ENCODE data around the gene MPPE1. TPM values are rescaled to one million over a fixed set of nuclear protein-coding genes. Genes with fewer than 3 reads are reported as not detected.

MPPE1 gene
- total and polyA plus RNA-seq, 9 of the 15 experiments (the other 6 are each of a cell fraction or from before 2014, with no cell fraction given) = 10.7 to 19.5 (median 13.3) TPM

GRCh38 chr18:11851146-11851805 is 56.8 kb downstream of the MPPE1 start, which contains the start of gene CHMP1B (continued):
- TF ChIP-seq, protein P1, sequence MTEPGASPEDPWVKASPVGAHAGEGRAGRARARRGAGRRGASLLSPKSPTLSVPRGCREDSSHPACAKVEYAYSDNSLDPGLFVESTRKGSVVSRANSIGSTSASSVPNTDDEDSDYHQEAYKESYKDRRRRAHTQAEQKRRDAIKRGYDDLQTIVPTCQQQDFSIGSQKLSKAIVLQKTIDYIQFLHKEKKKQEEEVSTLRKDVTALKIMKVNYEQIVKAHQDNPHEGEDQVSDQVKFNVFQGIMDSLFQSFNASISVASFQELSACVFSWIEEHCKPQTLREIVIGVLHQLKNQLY (CRISPR knock-in tag; conservative IDR thresholded peaks at IDR 0.05) = 0 out of 4 replicates have a peak, but pooled peaks of 1 of the 2 experiments have one; percentile 53
- TF ChIP-seq CXXC5 (CRISPR knock-in tag; IDR thresholded peaks at IDR 0.05) (peak; percentile 95), ZC3H11A (IDR thresholded peaks at IDR 0.05; ENCODE audit: low read depth, low read length) (no peak), CTBP1 (IDR thresholded peaks at IDR 0.05; ENCODE audit: borderline replicate concordance) (no peak; the same call in 1 of the 2 replicates), CCNT2 (IDR thresholded peaks at IDR 0.05; ENCODE audit: borderline replicate concordance, extremely low read depth, insufficient read length, low read depth, low read length) (peak; percentile 64), ZNF124 (CRISPR knock-in tag; IDR thresholded peaks at IDR 0.05) (no peak), ZNF224 (CRISPR knock-in tag; IDR thresholded peaks at IDR 0.05) (no peak), TGIF2 (CRISPR knock-in tag; IDR thresholded peaks at IDR 0.05) (no peak), YY1 (IDR thresholded peaks at IDR 0.05; ENCODE audit: borderline replicate concordance in 1 of 3, control insufficient read depth in 1 of 3, extremely low read depth in 1 of 3, insufficient read depth in 3 of 3, insufficient read length in 1 of 3, insufficient replicate concordance in 2 of 3, low read depth in 1 of 3, low read length in 2 of 3) (peak in 2 of 3 experiments; percentile 77 to 88), ZNF639 (CRISPR knock-in tag; conservative IDR thresholded peaks at IDR 0.05 in 1 of 2, IDR thresholded peaks at IDR 0.05 in 1 of 2) (peak in 1 of 2 experiments; percentile 24; a peak in 1 of 4 replicates), STAT5A (IDR thresholded peaks at IDR 0.05; ENCODE audit: borderline replicate concordance, low read length) (no peak), ZNF766 (CRISPR knock-in tag; conservative IDR thresholded peaks at IDR 0.05) (0 out of 2 replicates have a peak, but pooled peaks have one; percentile 38), ZNF23 (CRISPR knock-in tag; IDR thresholded peaks at IDR 0.05) (no peak)
- TF ChIP-seq, protein P2, sequence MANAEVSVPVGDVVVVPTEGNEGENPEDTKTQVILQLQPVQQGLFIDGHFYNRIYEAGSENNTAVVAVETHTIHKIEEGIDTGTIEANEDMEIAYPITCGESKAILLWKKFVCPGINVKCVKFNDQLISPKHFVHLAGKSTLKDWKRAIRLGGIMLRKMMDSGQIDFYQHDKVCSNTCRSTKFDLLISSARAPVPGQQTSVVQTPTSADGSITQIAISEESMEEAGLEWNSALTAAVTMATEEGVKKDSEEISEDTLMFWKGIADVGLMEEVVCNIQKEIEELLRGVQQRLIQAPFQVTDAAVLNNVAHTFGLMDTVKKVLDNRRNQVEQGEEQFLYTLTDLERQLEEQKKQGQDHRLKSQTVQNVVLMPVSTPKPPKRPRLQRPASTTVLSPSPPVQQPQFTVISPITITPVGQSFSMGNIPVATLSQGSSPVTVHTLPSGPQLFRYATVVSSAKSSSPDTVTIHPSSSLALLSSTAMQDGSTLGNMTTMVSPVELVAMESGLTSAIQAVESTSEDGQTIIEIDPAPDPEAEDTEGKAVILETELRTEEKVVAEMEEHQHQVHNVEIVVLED (CRISPR knock-in tag; IDR thresholded peaks at IDR 0.05) = peak; percentile 98
- TF ChIP-seq, protein P3, sequence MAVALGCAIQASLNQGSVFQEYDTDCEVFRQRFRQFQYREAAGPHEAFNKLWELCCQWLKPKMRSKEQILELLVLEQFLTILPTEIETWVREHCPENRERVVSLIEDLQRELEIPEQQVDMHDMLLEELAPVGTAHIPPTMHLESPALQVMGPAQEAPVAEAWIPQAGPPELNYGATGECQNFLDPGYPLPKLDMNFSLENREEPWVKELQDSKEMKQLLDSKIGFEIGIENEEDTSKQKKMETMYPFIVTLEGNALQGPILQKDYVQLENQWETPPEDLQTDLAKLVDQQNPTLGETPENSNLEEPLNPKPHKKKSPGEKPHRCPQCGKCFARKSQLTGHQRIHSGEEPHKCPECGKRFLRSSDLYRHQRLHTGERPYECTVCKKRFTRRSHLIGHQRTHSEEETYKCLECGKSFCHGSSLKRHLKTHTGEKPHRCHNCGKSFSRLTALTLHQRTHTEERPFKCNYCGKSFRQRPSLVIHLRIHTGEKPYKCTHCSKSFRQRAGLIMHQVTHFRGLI (CRISPR knock-in tag; IDR thresholded peaks at IDR 0.05) = no peak
- TF ChIP-seq, protein P4, sequence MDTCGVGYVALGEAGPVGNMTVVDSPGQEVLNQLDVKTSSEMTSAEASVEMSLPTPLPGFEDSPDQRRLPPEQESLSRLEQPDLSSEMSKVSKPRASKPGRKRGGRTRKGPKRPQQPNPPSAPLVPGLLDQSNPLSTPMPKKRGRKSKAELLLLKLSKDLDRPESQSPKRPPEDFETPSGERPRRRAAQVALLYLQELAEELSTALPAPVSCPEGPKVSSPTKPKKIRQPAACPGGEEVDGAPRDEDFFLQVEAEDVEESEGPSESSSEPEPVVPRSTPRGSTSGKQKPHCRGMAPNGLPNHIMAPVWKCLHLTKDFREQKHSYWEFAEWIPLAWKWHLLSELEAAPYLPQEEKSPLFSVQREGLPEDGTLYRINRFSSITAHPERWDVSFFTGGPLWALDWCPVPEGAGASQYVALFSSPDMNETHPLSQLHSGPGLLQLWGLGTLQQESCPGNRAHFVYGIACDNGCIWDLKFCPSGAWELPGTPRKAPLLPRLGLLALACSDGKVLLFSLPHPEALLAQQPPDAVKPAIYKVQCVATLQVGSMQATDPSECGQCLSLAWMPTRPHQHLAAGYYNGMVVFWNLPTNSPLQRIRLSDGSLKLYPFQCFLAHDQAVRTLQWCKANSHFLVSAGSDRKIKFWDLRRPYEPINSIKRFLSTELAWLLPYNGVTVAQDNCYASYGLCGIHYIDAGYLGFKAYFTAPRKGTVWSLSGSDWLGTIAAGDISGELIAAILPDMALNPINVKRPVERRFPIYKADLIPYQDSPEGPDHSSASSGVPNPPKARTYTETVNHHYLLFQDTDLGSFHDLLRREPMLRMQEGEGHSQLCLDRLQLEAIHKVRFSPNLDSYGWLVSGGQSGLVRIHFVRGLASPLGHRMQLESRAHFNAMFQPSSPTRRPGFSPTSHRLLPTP (IDR thresholded peaks at IDR 0.05; ENCODE audit: borderline replicate concordance, extremely low read depth, insufficient read length) = no peak
